H1 (cell line): ENCODE measurements around the gene RHCG. TPM values are rescaled to one million over a fixed set of nuclear protein-coding genes. Genes with fewer than 3 reads are reported as not detected.

Experiments used
- CHD2 ChIP-seq: IDR thresholded peaks from 2 replicates; pipeline ENCODE4 v1.6.1; 2012; ENCODE audit warnings: low read length, improper control_type of control experiment
- EP300 ChIP-seq, 2 experiments: IDR thresholded peaks; 1 replicate in 1 of 2; 2 replicates in 1 of 2; pipeline ENCODE4 v1.6.1; 2011 to 2012; ENCODE audit warnings: low read depth in 2 of 2, low read length in 2 of 2, mild to moderate bottlenecking in 2 of 2, borderline replicate concordance in 1 of 2, inconsistent platforms in 1 of 2, moderate library complexity in 1 of 2
- JUN ChIP-seq: IDR thresholded peaks from 2 replicates; pipeline ENCODE4 v1.6.1; 2011; ENCODE audit warnings: low read depth, mild to moderate bottlenecking, improper control_type of control experiment, low read length
- TAF1 ChIP-seq: IDR thresholded peaks from 2 replicates; pipeline ENCODE4 v1.6.1; 2011; ENCODE audit warnings: mild to moderate bottlenecking, low read depth, low read length
- polyA plus RNA-seq, 7 experiments: library from polyadenylated mRNA; depleted of rRNA in 3 of 7; stranded (reverse) in 5 of 7; unstranded in 2 of 7; fragments of >200 nt in 5 of 7; fragments of 200-250 nt in 2 of 7; gene quantifications; 1 replicate in 5 of 7; 2 replicates in 1 of 7; 4 replicates in 1 of 7; pipeline versions ENCODE4 v1.2.1 to v1.2.3, GENCODE V29; 2011 to 2013; ENCODE audit warnings: missing spikeins in 2 of 7, mixed read lengths in 2 of 7
- total RNA-seq: library from RNA; stranded (reverse); fragmentation: NEBNext Ultra II Directional; extraction: Animal tissue kit (Norgen Biotek cat#: 25700); gene quantifications from 2 replicates; pipeline ENCODE4 v1.2.1, GENCODE V29; 2021

The RHCG gene
- total and polyA plus RNA-seq, 2 of the 8 experiments (the other 6 are each of a cell fraction or from before 2014, with no cell fraction given), result 0.68 TPM; not detected in 1

- no peak for TF ChIP-seq EP300 (IDR thresholded peaks at IDR 0.05; ENCODE audit: borderline replicate concordance in 1 of 2, low read depth in 2 of 2, low read length in 2 of 2)
- TF ChIP-seq JUN, result no peak
- no peak for TF ChIP-seq TAF1
- no peak for TF ChIP-seq CHD2
Measured at GRCh38 chr15:89423981-89424380, 72.4 kb downstream of the RHCG start (continued).

Other genes starting within 250 kb of the RHCG start
- gene POLG, start 161.8 kb downstream of the RHCG start, total RNA-seq, result 52.3 and 53.4 TPM in 2 replicates
- 14.8 and 27.1 TPM in 2 replicates for gene POLG, start 161.8 kb downstream of the RHCG start, polyA plus RNA-seq (2011; rRNA removed)
- gene TICRR, start 78.9 kb upstream of the RHCG start, total RNA-seq, result 34.8 and 37.3 TPM in 2 replicates
- 13.1 and 15.9 TPM in 2 replicates for gene TICRR, start 78.9 kb upstream of the RHCG start, polyA plus RNA-seq (2011; rRNA removed)
- 14.0 TPM in 2 replicates for gene KIF7, start 158.9 kb upstream of the RHCG start, total RNA-seq
- gene KIF7, start 158.9 kb upstream of the RHCG start, polyA plus RNA-seq (2011; rRNA removed), result 4.9 and 7.0 TPM in 2 replicates
- gene PLIN1, start 182.8 kb upstream of the RHCG start, total RNA-seq, result 0.11 TPM in 1 of 2 replicates, not detected in the other
- gene PLIN1, start 182.8 kb upstream of the RHCG start, polyA plus RNA-seq (2011; rRNA removed), result 0.33 and 0.41 TPM in 2 replicates
- 2.2 and 2.9 TPM in 2 replicates for gene PEX11A, start 194.2 kb upstream of the RHCG start, total RNA-seq
- gene PEX11A, start 194.2 kb upstream of the RHCG start, polyA plus RNA-seq (2011; rRNA removed), result 2.3 and 3.0 TPM in 2 replicates
- not detected in 2 replicates for gene WDR93, start 194.2 kb upstream of the RHCG start, total RNA-seq
- 0.03 and 0.08 TPM in 2 replicates for gene WDR93, start 194.2 kb upstream of the RHCG start, polyA plus RNA-seq (2011; rRNA removed)